Endothelial cell of umbilical vein (primary cell): ENCODE data around the gene RHOH. TPM values are rescaled to one million over a fixed set of nuclear protein-coding genes. Genes with fewer than 3 reads are reported as not detected.

Experiments used
- BruUV-seq: library from RNA; stranded (reverse); fragments of 400-500 nt; replicated peaks from 2 replicates; lab custom pipeline; 2021; lab: Mats Ljungman, UMichigan
- CTCF ChIA-PET: fragments of 300-600, 350-600 bp; sonication (Branson Sonifier 250); formaldehyde crosslinking; loops from one replicate; lab custom pipeline; 2021; ENCODE audit warnings: antibody characterized with exemption, inconsistent platforms; lab: Charles Lee
- POLR2A ChIA-PET: fragments of 300-600, 350-600 bp; sonication (Branson Sonifier 250); formaldehyde crosslinking; loops from one replicate; lab custom pipeline; 2021; ENCODE audit warnings: antibody characterized with exemption, inconsistent platforms; lab: Charles Lee
- DNase-seq: peaks from one replicate; pipeline ENCODE4 v3.0.0-alpha.2; 2011; ENCODE audit warnings: low read depth, low spot score
- FAIRE-seq: peaks from 2 replicates; lab custom pipeline; 2011; peaks lifted over from hg19 to GRCh38; lab: Jason Lieb, UNC
- H2AFZ ChIP-seq: 2 replicates; pipeline ENCODE4 v1.6.0; 2012; ENCODE audit warnings: low read depth, low read length, control low read depth, inconsistent platforms
- H3K27ac ChIP-seq: 2 replicates; pipeline ENCODE4 v1.5.1; 2011; ENCODE audit warnings: low read depth, mild to moderate bottlenecking, control low read depth, low read length, moderate library complexity; ENCODE audit not compliant: insufficient read depth
- H3K27me3 ChIP-seq, 2 experiments: 2 replicates each; pipeline versions ENCODE4 v1.6.0 to v1.6.1; 2011; ENCODE audit warnings: low read length in 2 of 2, mixed read lengths in 1 of 2; ENCODE audit not compliant: control insufficient read depth in 2 of 2, insufficient read depth in 2 of 2
- H3K36me3 ChIP-seq, 2 experiments: 2 replicates in 1 of 2; 3 replicates in 1 of 2; pipeline ENCODE4 v1.5.1; 2011; ENCODE audit warnings: low read length in 2 of 2, mild to moderate bottlenecking in 1 of 2, moderate library complexity in 1 of 2; ENCODE audit not compliant: control insufficient read depth in 2 of 2, insufficient read depth in 2 of 2; ENCODE audit errors: extremely low read depth in 1 of 2
- H3K4me1 ChIP-seq: 3 replicates; pipeline ENCODE4 v1.5.1; 2011; ENCODE audit warnings: mild to moderate bottlenecking, low read length; ENCODE audit not compliant: control insufficient read depth, insufficient read depth; ENCODE audit errors: extremely low read depth
- H3K4me2 ChIP-seq: 2 replicates; pipeline ENCODE4 v1.6.1; 2011; ENCODE audit warnings: low read length, control low read depth, mixed read lengths; ENCODE audit not compliant: insufficient read depth
- H3K4me3 ChIP-seq, 3 experiments: fragments of 200-600 bp in 1 of 3; sonication (generic), shearing (Covaris generic) in 1 of 3; replicated peaks in 1 of 3; 2 replicates each; pipeline ENCODE4 v1.5.1; 2011 to 2016; ENCODE audit warnings: control low read depth in 3 of 3, low read length in 3 of 3, mild to moderate bottlenecking in 2 of 3, inconsistent platforms in 1 of 3, low read depth in 1 of 3, moderate library complexity in 1 of 3; ENCODE audit not compliant: insufficient read depth in 1 of 3
- H3K79me2 ChIP-seq: 2 replicates; pipeline ENCODE4 v1.6.0; 2012; ENCODE audit warnings: low read length, inconsistent platforms; ENCODE audit not compliant: control insufficient read depth, insufficient read depth
- H3K9ac ChIP-seq: replicated peaks from 2 replicates; pipeline ENCODE3; 2011; ENCODE audit warnings: low read length, control low read depth; ENCODE audit not compliant: insufficient read depth; ENCODE audit errors: extremely low read depth
- H3K9me1 ChIP-seq: replicated peaks from 3 replicates; pipeline ENCODE4 v1.6.0; 2011; ENCODE audit warnings: mild to moderate bottlenecking, low read length; ENCODE audit not compliant: control insufficient read depth, insufficient read depth; ENCODE audit errors: extremely low read depth
- H3K9me3 ChIP-seq: replicated peaks from 2 replicates; pipeline ENCODE4 v1.5.1; 2012; ENCODE audit warnings: low read length, inconsistent platforms; ENCODE audit not compliant: control insufficient read depth, insufficient read depth
- H4K20me1 ChIP-seq: replicated peaks from 2 replicates; pipeline ENCODE3; 2011; ENCODE audit warnings: mild to moderate bottlenecking, low read length; ENCODE audit not compliant: control insufficient read depth, insufficient read depth; ENCODE audit errors: extremely low read depth
- CTCF ChIP-seq, 2 donors: IDR thresholded peaks; 1 replicate in 1 of 2; 2 replicates in 1 of 2; pipeline ENCODE4 v1.5.1; 2011; ENCODE audit warnings: low read length in 2 of 2, mild to moderate bottlenecking in 2 of 2, moderate library complexity in 2 of 2, control low read depth in 1 of 2, inconsistent platforms in 1 of 2, low read depth in 1 of 2; ENCODE audit not compliant: insufficient read depth in 1 of 2; ENCODE audit errors: extremely low read depth in 1 of 2
- EZH2 ChIP-seq: IDR thresholded peaks from 2 replicates; pipeline ENCODE4 v1.6.1; 2012; ENCODE audit warnings: borderline replicate concordance, low read depth, mild to moderate bottlenecking, moderate library complexity, low read length, inconsistent platforms; ENCODE audit not compliant: severe bottlenecking
- FOS ChIP-seq: IDR thresholded peaks from 2 replicates; pipeline ENCODE4 v1.6.1; 2011; ENCODE audit warnings: mild to moderate bottlenecking, low read length, moderate library complexity, borderline replicate concordance; ENCODE audit not compliant: insufficient read depth
- JUN ChIP-seq: IDR thresholded peaks from 2 replicates; pipeline ENCODE4 v1.6.1; 2011; ENCODE audit warnings: borderline replicate concordance, low read depth; ENCODE audit not compliant: insufficient read length, insufficient read depth
- MAX ChIP-seq: IDR thresholded peaks from 2 replicates; pipeline ENCODE4 v1.6.1; 2011; ENCODE audit not compliant: insufficient read depth, insufficient read length
- POLR2A ChIP-seq: IDR thresholded peaks from 2 replicates; pipeline ENCODE4 v1.6.1; 2012; ENCODE audit warnings: low read depth, mild to moderate bottlenecking, control low read depth, low read length
- POLR2AphosphoS5 ChIP-seq: IDR thresholded peaks from 2 replicates; pipeline ENCODE4 v1.6.1; 2012; ENCODE audit warnings: low read depth, mild to moderate bottlenecking, control low read depth, low read length, moderate library complexity; ENCODE audit not compliant: insufficient read depth
- dilution Hi-C: fragments of 300-500 bp; cut with MboI; formaldehyde crosslinking; loops from one replicate; pipeline ENCODE4 v1.15.0; 2019; ENCODE audit warnings: low sequenced_read_pairs; ENCODE audit not compliant: extremely low pct_ligation_motif_present
- intact Hi-C: fragments of 100-400 bp; cut with micrococcal nuclease; formaldehyde crosslinking; loops from one replicate; pipeline ENCODE4 v1.10.0; 2022
- polyA plus RNA-seq, 4 experiments: library from polyadenylated mRNA; depleted of rRNA in 3 of 4; stranded (reverse) in 3 of 4; unstranded in 1 of 4; fragments of >200 nt; gene quantifications; 2 replicates each; pipeline versions ENCODE4 v1.2.1 to v1.2.3, GENCODE V29; 2011 to 2012; ENCODE audit warnings: missing spikeins in 1 of 4
- total RNA-seq: library from RNA; stranded (reverse); gene quantifications from 2 replicates; pipeline ENCODE4 v1.2.3, GENCODE V29; 2021

The RHOH gene
- total and polyA plus RNA-seq, 2 donors (not counting 3 experiments of a cell fraction or from before 2014, with no cell fraction given) = not detected

DNA sequence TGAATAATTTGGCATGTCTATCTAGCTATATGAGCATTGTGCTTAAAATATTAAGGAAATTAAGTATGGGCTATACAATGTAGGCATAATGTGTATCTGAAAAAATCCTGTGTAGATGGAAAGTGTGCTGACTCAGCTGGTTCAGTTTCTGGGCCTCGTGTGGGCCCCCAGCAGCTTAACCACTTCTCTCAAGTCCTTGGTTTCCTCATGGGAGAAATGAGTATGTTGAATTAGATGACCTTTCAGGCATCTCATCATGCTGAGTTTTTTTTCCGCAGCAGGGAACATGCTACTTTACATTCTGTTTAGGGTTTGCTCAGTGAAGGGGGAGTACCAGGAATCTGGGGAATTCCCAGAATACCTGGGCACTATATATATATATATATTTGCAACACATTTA, 30.5 kb downstream of the RHOH start:
- no peak overlapping the region for H3K4me3 ChIP-seq
- dilution Hi-C loops (no loop called here), intact Hi-C loops (no loop called here)
- H3K4me1 ChIP-seq = no peaks in the 10 kb centered on the region
- no peak for FAIRE-seq
- no peak for DNase-seq
- no peaks in the 10 kb centered on the region for H3K79me2 ChIP-seq
- H3K9ac ChIP-seq = no peak overlapping the region
- no peaks in the 10 kb centered on the region for H3K36me3 ChIP-seq
- ChIA-PET CTCF (interaction anchor here (0.6 to 2.1 kb wide), 6 partner anchors 10 to 193 kb away, joined by 3 to 7 read pairs (median 3); no protein-coding TSS in a partner anchor), POLR2A (no interaction called here)
- no TSS peak for BruUV-seq
- no peaks in the 10 kb centered on the region for H3K9me1 ChIP-seq
- H3K27me3 ChIP-seq = no peaks in the 10 kb centered on the region
- H3K4me2 ChIP-seq = no peak overlapping the region
- no peaks in the 10 kb centered on the region for H4K20me1 ChIP-seq
- TF ChIP-seq EZH2 (no peak), POLR2AphosphoS5 (no peak), MAX (no peak), JUN (no peak), FOS (no peak)
- H2AFZ ChIP-seq = no peak overlapping the region
- H3K27ac ChIP-seq = no peak overlapping the region
- H3K9me3 ChIP-seq = no peaks in the 10 kb centered on the region

DNA sequence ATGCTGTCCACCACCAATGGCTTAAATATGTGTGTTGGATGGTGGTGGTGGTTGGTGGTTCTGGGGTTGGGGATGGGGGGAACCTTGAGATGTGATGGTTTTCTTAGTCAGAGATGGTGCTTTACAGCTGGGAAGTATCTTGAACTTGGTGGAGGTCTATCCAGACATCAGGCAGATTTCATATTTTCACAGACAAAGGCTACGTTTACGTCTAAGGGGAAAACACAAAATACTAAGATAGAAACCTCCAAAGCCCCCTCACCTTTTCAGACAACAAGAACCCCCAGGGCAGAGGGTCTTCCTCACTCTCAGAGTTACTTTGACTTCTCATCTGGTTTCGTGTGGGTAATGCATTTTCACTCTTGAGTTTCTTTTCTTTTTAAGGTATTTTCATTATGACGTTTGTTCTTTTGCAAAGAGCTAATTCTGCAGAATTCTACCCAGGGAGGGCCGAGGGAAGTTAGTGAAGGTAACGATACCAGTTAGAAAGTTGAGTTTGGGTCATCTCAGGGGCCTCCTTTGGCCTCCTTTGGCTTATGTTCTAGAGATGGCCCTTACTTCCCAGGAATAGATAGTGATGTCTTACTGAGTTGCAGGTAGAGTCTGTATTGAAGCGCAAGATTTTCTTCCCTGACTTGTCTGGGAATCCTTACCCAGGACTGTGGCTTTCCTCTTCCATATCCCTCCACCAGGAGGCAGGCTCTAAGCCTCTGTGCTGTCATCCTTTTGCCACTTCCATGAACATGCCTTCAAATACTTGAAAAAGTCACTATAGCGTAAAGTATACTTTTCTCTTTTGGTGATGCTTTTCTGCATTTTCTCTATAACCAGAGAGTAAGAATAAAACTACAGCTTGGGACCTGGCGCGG, 31.9 kb downstream of the RHOH start:
- POLR2A ChIA-PET = no interaction called here
- dilution Hi-C loops (no loop called here), intact Hi-C loops (loop anchor here (1.0 kb wide), 1 partner anchor 81 kb away; no protein-coding TSS in a partner anchor)
- peak; percentile 66 for FAIRE-seq
- H3K9ac ChIP-seq = no peak overlapping the region
- no peaks in the 10 kb centered on the region for H3K9me3 ChIP-seq
- no peaks in the 10 kb centered on the region for H3K79me2 ChIP-seq
- no peaks in the 10 kb centered on the region for H3K36me3 ChIP-seq
- H3K4me3 ChIP-seq = no peak overlapping the region
- no peak overlapping the region for H2AFZ ChIP-seq
- H3K9me1 ChIP-seq = no peaks in the 10 kb centered on the region
- no peaks in the 10 kb centered on the region for H3K27me3 ChIP-seq
- no peak for DNase-seq
- CTCF ChIA-PET = interaction anchor here (1.1 to 2.1 kb wide), 5 partner anchors 79 to 96 kb away, joined by 3 to 7 read pairs (median 4); no protein-coding TSS in a partner anchor
- no peaks in the 10 kb centered on the region for H4K20me1 ChIP-seq
- peak; percentile 30 to 34 for TF ChIP-seq CTCF (IDR thresholded peaks at IDR 0.05; ENCODE audit: extremely low read depth in 1 of 2, insufficient read depth in 1 of 2, low read depth in 1 of 2, low read length in 2 of 2)
- no peak for TF ChIP-seq POLR2A
- no peak overlapping the region for H3K27ac ChIP-seq
- no peaks in the 10 kb centered on the region for H3K4me1 ChIP-seq
- no TSS peak for BruUV-seq
- no peak overlapping the region for H3K4me2 ChIP-seq
